T47D (cell line): ENCODE measurements around the gene GGPS1.
"Not testable (repeated sequence)": the region's sequence is repeated elsewhere in the genome, so short reads cannot be mapped to it uniquely, and the experiment has no call there.

ENCODE experiments used
- DNase-seq, 2 experiments: peaks; one replicate each; pipeline versions ENCODE4 v3.0.0 to v3.0.0-alpha.2; 2011 to 2012; ENCODE audit warnings: low read depth in 1 of 2, low spot score in 1 of 2
- JUND ChIP-seq: IDR thresholded peaks from 2 replicates; pipeline ENCODE4 v1.6.1; 2012; ENCODE audit warnings: low read depth
- in situ Hi-C: cut with HindIII; loops from 2 replicates; pipeline ENCODE4 v1.10.0; 2016; ENCODE audit warnings: low sequenced_read_pairs, low pct_unique_long_range_greater_than_20kb

Gene GGPS1

DNA sequence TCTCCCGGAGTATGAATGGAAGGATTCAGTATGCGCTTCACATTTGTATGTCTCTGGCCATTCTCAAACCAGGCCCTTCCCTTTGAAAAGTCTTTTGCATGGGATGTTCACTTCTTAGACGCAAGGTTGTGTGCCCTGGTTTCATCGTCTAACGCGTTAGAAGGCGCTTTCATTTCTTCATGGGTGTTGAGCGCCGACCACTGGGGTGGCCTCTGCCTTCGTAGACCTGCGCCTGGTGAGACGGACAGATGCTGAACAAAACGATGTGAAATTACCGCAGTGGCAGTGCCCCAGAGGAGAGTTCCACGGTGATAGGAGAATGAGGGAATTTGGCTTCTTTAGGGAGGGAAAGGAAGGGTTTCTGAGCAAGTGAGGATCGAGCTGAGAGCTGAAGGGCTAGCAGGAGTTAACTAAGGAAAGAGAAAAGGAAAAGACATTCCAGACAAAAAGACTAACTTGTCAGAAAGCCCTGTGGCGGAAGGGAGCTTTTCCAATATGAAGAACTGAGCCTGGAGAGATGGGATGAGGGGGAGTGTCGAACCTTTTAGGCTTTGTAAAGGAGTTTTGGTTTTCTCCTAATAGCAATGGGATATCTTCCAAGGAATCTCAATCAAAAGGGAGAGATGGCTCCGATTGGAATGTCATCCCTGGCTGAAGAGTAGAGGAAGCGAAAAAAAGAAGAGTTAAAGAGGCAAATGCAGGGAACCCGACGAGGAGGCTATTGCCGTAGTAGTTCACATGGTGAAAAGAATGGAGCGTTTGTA, 951 bp downstream of the GGPS1 start:
- peak in 1 of 2 experiments; percentile 31 for DNase-seq
- in situ Hi-C loops: no loop called here
- TF ChIP-seq JUND: no peak

DNA sequence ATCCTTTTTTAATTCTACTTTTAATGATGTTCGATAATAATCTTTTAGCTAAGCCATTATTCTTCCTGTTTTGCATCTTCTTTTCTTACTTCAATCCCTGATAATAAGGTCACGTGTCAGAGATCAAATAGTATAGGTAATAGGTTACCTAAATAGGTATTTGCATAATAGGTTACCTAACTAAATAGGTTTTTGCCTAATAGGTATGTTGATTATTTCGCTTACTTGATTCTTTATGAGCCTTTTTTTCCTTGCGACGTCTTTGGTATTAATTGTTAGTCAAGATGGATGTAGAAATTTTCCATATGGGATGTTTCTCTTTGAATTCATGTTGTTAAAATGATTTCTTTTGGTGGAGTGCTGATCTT, 2.5 kb downstream of the GGPS1 start:
- in situ Hi-C loops: no loop called here
- no peak for TF ChIP-seq JUND
- DNase-seq: no peak

DNA sequence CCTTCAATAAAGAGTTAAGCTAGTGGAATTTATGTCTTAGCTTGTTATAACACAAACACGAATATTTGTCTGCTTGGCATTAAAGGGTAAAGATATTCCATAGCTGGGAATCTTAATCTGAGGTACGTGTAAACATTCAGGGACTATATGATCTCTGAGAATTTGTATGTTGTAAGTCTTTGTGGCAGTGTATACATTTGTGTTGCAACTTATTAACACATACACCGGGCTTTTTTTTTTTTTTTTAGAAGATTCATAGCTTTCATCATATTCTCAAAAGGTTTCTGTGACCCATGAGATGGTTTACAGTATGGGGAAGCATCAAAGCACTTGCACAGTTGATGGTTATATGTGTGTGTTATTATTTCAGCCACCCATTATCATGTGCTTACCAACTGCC, 3.0 kb downstream of the GGPS1 start:
- in situ Hi-C loops: no loop called here
- TF ChIP-seq JUND: no peak
- no peak for DNase-seq

DNA sequence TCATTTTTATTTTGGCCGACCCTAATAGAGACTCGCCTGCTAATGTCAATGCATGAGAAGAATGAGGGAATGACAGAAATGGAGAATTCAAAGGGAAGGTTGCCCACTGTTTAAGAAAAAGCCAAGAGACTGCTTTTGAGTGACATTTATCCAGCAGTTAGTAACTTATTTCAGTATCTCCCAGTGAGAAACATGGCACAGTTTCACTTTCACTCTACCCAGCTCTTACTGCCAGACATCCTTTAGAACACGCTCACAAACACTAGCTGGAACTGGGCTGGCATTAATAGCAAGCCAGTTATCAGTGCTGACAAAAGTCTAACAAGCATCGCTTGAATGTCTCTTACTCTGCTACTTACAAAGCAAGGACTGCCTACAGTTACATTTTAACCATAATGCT, 8.5 kb downstream of the GGPS1 start:
- no peak for TF ChIP-seq JUND
- in situ Hi-C loops: no loop called here
- DNase-seq: no peak

DNA sequence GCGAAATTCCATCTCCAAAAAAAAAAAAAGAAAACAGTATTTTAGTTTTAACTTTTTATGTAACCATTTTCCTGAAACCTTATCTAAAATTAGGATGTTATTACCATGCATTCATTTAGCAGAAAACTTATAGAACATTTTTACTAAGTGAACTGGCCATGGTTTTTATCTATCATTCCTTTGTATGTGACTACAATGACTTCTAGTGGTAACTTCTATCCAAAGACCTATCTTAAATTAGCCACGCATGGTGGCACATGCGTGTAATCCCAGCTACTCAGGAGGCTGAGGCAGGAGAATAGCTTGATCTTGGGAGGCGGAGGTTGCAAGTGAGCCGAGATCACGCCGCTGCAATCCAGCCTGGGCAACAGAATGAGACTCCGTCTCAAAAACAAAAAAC, 11.4 kb downstream of the GGPS1 start:
- in situ Hi-C loops: no loop called here
- TF ChIP-seq JUND: no peak
- no peak for DNase-seq

DNA sequence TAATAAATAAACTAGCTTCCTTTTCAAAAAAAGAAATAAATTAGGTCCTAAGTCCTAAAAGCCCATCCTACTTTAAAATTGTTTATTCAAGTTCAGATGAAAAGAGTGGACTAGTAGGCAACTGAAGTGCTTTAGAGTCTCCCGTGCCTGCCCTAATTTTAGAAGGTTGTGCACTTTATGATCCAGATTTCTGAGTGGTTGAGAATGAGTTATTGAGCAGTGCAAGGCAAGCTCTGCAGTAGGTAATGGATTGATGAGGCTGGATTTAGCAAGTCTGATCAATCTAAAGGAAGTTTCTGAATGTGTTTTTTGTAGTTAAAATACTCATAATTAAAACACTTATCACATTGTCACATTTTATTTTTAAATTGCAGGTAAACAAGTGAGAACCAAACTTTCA, 13.0 kb downstream of the GGPS1 start:
- TF ChIP-seq JUND: no peak
- DNase-seq: no peak
- in situ Hi-C loops: no loop called here

DNA sequence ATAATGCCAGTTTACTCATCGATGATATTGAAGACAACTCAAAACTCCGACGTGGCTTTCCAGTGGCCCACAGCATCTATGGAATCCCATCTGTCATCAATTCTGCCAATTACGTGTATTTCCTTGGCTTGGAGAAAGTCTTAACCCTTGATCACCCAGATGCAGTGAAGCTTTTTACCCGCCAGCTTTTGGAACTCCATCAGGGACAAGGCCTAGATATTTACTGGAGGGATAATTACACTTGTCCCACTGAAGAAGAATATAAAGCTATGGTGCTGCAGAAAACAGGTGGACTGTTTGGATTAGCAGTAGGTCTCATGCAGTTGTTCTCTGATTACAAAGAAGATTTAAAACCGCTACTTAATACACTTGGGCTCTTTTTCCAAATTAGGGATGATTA, 13.7 kb downstream of the GGPS1 start:
- in situ Hi-C loops: no loop called here
- DNase-seq: no peak
- no peak for TF ChIP-seq JUND

DNA sequence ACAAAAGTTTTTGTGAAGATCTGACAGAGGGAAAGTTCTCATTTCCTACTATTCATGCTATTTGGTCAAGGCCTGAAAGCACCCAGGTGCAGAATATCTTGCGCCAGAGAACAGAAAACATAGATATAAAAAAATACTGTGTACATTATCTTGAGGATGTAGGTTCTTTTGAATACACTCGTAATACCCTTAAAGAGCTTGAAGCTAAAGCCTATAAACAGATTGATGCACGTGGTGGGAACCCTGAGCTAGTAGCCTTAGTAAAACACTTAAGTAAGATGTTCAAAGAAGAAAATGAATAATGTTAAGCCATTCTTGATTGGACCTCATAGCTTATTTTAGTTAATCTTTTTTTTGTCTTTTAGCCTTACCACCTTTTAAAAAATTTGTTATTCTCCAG, 14.1 kb downstream of the GGPS1 start:
- TF ChIP-seq JUND: no peak
- DNase-seq: no peak
- in situ Hi-C loops: no loop called here

DNA sequence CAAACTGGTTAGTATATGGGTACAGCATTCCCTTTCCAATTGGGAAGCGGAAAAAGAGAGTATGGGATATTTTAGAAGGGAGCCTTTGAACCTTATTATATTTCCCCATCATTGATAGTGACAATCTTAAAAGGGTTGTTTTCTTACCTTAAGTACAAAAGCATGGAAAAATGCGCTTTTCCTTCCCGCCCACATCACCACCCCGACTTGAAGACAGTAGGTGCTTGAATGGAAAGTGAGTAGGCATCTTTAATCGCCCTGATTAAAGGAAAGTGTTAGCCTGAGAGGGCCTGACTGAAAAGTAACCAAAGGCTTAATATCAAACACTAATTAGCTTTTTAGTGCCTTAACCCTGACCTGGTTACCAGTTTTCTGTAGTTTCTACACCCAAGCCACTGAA, 15.4 kb downstream of the GGPS1 start:
- DNase-seq: no peak
- in situ Hi-C loops: no loop called here
- TF ChIP-seq JUND: no peak

DNA sequence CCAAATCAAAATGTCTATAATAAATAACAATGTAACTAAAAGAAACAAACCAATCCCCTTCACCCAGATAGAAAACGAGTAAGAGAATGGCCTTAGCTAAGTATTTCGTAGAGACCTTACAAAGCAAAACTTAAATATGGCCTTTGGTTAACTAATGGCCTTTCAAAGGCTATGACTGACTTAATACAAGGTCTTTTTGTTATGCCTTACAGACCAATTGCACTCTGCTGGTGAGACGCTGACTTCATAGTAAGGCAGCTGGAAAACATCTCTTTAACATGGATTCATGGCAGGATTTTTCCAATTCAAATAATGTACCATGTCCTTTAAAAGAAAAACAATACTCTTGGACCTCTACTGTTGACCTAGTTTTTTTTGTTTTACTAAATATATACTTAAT, 23.1 kb downstream of the GGPS1 start:
- no peak for DNase-seq
- no peak for TF ChIP-seq JUND
- in situ Hi-C loops: no loop called here

DNA sequence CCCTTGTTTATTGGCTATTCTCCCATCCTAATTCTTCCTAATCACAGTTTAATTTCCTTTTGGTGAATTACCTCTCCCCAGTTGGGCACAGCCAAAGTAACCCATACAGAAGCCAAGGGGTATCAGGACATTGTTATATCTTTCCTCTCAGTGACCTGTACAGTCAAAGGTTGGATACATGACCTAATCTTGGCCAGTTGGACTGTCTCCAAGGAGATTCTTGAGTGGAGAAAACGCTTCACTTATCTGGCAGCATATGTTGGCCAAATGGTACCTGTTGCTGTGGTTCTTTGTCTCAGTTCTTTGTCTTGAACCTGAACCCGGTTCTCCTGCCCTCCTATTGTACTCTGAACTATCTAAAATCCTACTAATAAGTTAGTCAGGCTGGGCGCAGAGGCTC, 23.5 kb downstream of the GGPS1 start:
- TF ChIP-seq JUND: no peak
- in situ Hi-C loops: no loop called here
- no peak for DNase-seq

DNA sequence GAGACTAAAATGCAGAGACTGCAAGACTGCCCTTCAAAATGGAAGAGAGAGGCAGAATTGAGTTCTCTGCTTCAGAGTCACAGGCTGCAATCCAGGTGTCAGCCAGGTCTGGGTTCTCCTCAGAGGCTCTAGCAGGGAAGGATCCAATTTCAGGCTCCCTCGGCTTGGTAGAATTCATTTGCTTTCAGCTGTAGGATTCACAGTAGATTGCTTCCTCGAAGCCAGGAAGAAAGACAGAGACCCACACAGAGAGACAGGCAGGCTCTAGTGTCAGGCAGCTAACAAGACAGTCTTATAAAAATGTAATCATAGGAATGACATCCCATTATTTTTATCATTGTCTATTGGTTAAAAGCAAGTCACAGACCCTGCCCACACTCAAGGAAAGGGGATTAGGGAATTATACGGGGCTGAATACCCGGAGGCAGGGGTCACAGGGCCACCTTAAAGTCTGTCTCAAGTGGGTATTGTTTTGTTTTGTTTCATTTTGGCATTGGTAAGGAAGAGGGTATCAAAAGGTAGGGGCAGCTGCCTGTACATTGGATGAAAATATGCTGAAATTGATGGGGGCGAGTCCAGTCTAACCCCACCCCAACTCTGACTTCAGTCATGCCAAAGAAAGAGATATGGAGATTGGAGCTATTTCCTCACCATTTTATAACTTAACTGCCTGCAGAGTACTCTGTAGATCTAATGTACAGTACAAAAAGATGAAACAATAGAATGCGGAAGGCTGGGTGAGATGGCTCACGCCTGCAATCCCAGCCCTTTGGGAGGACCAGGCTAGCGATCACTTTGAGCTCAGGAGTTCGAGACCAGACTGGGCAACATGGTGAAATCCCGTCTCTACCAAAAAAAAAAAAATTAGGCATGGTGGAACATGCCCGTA, 29.4 kb downstream of the GGPS1 start:
- TF ChIP-seq JUND: no peak
- in situ Hi-C loops: no loop called here
- peak in 1 of 2 experiments; percentile 22 for DNase-seq

DNA sequence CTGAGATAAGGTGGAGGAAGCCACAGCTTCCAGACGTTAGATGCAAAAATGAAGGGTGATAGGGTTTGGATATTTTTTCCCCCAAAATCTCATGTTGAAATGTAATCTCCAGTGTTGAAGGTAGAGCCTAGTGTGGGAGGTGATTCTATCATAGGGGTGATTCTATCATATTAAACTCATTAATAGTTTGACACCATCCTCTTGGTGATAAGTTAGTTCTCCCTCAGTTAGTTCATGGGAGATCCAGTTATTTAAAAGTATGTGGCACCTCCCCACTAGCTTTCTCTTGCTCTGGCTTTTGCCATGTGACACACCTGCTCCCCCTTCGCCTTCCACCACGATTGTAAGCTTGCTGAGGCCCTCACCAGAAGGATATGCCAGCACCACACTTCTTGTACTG, 30.5 kb downstream of the GGPS1 start:
- in situ Hi-C loops: no loop called here
- TF ChIP-seq JUND: no peak
- DNase-seq: no peak

DNA sequence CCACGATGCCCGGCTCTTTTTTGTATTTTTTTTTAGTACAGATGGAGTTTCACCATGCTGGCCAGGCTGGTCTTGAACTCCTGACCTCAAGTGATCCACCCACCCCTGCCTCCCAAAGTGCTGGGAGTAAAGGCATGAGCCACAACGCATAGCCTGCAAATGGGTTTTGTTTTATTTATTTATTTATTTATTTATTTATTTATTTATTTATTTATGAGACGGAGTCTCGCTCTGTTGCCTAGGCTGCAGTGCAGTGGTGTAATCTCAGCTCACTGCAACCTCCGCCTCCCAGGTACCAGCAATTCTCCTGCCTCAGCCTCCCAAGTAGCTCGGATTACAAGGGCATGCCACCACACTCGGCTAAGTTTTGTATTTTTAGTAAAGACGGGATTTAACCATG, 35.8 kb downstream of the GGPS1 start:
- in situ Hi-C loops, DNase-seq: not testable (repeated sequence)
